ENCODE results near the gene GRB10.
A peak's percentile ranks its signal among the peaks of the same experiment; 100 is the strongest.

The GRB10 gene

DNA sequence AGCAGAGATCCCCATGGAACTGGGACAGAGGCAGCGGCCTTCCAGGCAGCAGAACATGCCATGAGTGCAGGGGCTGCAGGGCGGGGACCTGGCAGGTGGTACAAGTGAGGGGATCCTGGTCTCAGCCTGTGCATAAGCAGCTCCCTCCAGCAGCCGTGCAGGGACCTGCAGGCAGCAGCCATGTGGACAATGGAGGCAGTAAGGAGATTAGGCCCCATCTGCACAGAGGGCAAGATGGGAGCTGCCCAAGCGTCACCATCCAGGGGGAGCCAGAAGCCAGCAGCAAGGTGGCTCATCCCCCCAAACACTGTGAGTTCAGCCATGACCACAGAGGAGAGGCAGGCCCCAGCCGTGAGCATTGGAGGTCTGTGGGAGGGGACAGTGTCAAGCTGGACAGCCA is 220.6 kb downstream of the GRB10 start:
- H3K9ac ChIP-seq = no peak overlapping the region
- H4K20me1 ChIP-seq = 0 out of 22 replicates have a peak, but pooled peaks cover 0 to 4% (median 0%) of the 10 kb centered on the region in 11 experiments
- no peaks in the 10 kb centered on the region for H3K9me3 ChIP-seq (replicated peaks in 1 of 11)
- no peak for TF ChIP-seq Cebpa-rat (IDR thresholded peaks at IDR 0.05)
- H3K27me3 ChIP-seq = no peaks in the 10 kb centered on the region
- H3K4me2 ChIP-seq = no peak overlapping the region
- H3K4me3 ChIP-seq = no peak overlapping the region
- peaks cover 0 to 13% (median 10%) of the 10 kb centered on the region in 10 experiments; a peak in 11 of 20 replicates for H3K4me1 ChIP-seq
- H3K27ac ChIP-seq = no peak overlapping the region
- H3K36me3 ChIP-seq = no peaks in the 10 kb centered on the region

DNA sequence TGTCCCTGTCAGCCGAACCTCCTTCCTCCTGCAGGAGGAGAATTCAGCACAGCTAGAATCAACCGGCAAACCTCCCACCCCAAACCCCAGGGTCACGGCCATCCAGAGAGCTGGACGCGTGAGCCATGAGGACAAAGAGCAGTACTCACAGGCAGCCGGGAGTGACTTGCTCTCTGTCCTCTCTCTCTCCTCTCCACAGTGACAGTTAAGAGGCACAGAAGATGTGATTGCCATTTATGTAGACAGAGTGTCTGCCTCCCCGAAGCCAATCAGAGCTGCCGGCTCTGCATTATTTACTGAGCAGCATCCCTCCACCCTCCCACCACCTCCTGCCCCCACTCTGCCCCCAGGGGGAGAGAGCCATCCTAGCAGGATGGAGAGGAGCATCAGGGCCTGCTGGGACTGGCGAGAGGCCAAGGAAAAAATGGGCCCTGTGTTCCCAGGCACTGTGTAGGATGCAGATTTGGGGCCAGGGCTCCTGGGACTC is 221.8 kb downstream of the GRB10 start:
- Histone ChIP-seq H3K4me1 (peaks cover 0 to 13% (median 10%) of the 10 kb centered on the region in 10 experiments; a peak in 11 of 20 replicates), H3K9me3 (replicated peaks in 1 of 11) (no peaks in the 10 kb centered on the region), H3K36me3 (no peaks in the 10 kb centered on the region), H3K27ac (no peak overlapping the region), H3K27me3 (no peaks in the 10 kb centered on the region), H3K4me3 (no peak overlapping the region), H4K20me1 (peaks cover 0 to 4% (median 0%) of the 10 kb centered on the region in 11 experiments; a peak in 2 of 22 replicates), H3K9ac (no peak overlapping the region), H3K4me2 (no peak overlapping the region)
- TF ChIP-seq Cebpa-rat (IDR thresholded peaks at IDR 0.05) = no peak

DNA sequence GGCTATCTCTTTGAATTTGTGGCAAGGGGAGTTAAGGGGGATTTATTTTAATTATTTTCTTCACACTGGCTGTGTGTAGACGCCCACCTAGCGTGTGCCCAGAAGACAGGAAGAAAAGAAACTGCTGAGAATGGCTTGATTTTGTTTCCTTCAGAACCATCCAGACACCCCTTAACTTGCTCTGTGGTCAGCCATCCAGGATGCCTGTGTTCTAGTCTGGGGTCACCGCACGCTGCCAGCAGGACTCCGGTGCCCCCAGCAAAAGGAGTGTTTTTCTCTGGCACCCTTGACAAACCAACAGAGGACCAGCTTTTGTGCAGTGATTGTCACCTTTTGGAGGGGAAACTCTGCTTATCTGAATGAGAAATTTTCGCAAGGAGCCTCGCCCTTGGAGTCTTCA is 222.8 kb downstream of the GRB10 start:
- no peak for TF ChIP-seq Cebpa-rat (IDR thresholded peaks at IDR 0.05)
- Histone ChIP-seq H4K20me1 (peaks cover 0 to 4% (median 0%) of the 10 kb centered on the region in 11 experiments; a peak in 2 of 22 replicates), H3K9me3 (replicated peaks in 1 of 11) (no peaks in the 10 kb centered on the region), H3K27ac (no peak overlapping the region), H3K36me3 (no peaks in the 10 kb centered on the region), H3K27me3 (no peaks in the 10 kb centered on the region), H3K4me3 (no peak overlapping the region), H3K4me1 (peaks cover 0 to 13% (median 10%) of the 10 kb centered on the region in 10 experiments; a peak in 11 of 20 replicates), H3K9ac (no peak overlapping the region), H3K4me2 (no peak overlapping the region)

DNA sequence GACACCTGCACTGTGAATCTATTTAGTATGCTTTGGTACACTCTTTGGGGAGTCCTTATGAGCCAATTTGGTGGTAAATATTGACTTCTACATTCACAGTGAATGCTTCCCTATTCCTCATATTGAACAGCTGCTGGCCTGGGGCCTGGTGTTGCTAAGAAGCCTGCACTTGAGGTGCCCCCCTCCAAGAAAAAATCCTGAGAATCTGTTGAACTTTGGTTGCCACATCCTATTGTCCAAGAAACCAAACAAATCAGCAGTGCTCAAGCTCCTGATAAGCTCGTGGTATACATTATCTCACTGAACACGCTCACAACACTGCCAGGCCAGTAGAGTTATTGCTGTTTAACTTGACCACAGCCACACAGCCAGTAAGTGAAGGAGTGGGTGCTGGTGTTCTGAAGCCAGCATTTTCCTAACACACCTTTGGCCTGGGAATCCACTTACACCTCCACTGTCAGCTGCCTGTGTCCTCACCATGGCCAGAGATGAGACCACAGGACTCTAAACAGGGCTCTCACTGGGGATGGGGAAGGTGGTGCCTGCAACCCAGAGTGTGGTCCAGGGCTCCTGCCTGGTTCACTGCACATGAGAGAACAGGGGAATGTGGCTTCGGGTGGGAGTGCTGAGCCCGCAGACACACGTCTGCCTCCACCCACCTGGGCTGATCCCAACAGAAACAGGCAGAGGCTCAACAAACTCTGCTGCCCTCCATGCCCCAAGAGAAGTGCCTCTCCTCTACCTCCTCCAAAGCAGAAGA is 224.2 kb downstream of the GRB10 start:
- Histone ChIP-seq H3K27me3 (no peaks in the 10 kb centered on the region), H3K4me3 (no peak overlapping the region), H3K27ac (no peak overlapping the region), H4K20me1 (peaks cover 0 to 4% (median 0%) of the 10 kb centered on the region in 11 experiments; a peak in 2 of 22 replicates), H3K4me1 (peaks cover 0 to 13% (median 10%) of the 10 kb centered on the region in 10 experiments; a peak in 11 of 20 replicates), H3K36me3 (no peaks in the 10 kb centered on the region), H3K4me2 (peak overlapping the region in 7 of 11 experiments; percentile 8 to 57 (median 49); a peak in 12 of 22 replicates), H3K9ac (no peak overlapping the region), H3K9me3 (replicated peaks in 1 of 11) (no peaks in the 10 kb centered on the region)
- TF ChIP-seq Cebpa-rat (IDR thresholded peaks at IDR 0.05) = no peak

DNA sequence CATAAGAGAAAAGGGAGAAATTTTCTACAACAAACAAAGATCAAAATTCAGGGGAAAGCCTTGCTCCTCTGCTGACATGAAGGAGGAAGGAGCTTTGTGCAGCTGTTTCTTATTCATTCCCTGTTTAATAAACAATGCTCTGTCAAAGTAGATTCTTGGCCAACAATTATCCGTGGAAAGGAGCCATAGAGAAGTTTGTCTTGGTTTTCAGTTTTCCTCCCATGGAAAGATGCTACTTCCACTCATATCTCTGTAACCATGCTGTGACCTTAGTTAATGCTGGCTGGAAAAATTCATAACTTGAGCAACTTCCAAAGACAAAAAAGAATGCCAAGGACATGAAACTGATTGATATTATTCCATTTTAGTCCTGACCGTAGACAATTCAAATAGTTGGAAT is 225.6 kb downstream of the GRB10 start:
- Histone ChIP-seq H3K36me3 (no peaks in the 10 kb centered on the region), H3K9me3 (replicated peaks in 1 of 11) (no peaks in the 10 kb centered on the region), H3K4me2 (no peak overlapping the region), H3K27me3 (no peaks in the 10 kb centered on the region), H4K20me1 (peaks cover 0 to 2% (median 0%) of the 10 kb centered on the region in 11 experiments; a peak in 2 of 22 replicates), H3K9ac (no peak overlapping the region), H3K27ac (no peak overlapping the region), H3K4me1 (peaks cover 0 to 13% (median 10%) of the 10 kb centered on the region in 10 experiments; a peak in 11 of 20 replicates), H3K4me3 (no peak overlapping the region)
- no peak for TF ChIP-seq Cebpa-rat (IDR thresholded peaks at IDR 0.05)

DNA sequence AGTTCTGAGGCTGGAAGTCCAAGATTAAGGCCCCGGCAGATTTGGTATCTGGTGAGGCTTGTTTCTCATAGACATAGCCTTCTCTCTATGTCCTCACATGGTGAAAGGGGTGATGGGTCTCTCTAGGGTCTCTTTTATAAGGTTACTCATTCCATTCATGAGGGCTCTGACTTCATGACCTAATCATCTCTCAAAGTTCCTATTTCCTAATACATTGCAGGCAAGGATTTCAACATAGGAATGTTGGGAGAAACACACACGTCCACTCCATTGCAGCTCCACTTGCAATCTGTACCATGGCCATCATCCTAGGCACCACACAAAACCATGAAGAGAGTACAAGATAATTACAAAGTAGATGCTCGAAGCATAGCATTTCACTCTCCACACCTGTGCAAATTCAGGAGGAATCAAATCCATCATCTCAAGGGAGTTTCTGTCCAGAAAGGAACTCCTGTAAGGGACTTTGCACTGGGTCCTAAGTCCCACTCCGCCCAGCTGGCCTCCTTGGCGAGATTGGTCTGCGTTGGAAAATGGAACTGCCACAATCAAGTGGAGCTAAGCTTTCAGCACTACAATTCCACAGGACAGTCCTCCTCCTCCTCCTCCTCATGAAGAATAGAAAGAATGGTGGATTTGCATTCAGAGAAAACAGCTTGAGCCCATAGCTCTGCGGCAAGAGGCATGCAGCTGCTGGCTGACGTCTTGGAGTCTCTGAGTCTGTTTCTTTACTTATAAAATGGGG is 226.3 kb downstream of the GRB10 start:
- Histone ChIP-seq H3K4me2 (no peak overlapping the region), H3K36me3 (no peaks in the 10 kb centered on the region), H3K4me3 (no peak overlapping the region), H3K27me3 (no peaks in the 10 kb centered on the region), H3K4me1 (peaks cover 0 to 13% (median 10%) of the 10 kb centered on the region in 10 experiments; a peak in 11 of 20 replicates), H3K9me3 (replicated peaks in 1 of 11) (no peaks in the 10 kb centered on the region), H3K9ac (no peak overlapping the region), H4K20me1 (no peaks in the 10 kb centered on the region; a peak in 2 of 22 replicates), H3K27ac (no peak overlapping the region)
- TF ChIP-seq Cebpa-rat (IDR thresholded peaks at IDR 0.05) = no peak

DNA sequence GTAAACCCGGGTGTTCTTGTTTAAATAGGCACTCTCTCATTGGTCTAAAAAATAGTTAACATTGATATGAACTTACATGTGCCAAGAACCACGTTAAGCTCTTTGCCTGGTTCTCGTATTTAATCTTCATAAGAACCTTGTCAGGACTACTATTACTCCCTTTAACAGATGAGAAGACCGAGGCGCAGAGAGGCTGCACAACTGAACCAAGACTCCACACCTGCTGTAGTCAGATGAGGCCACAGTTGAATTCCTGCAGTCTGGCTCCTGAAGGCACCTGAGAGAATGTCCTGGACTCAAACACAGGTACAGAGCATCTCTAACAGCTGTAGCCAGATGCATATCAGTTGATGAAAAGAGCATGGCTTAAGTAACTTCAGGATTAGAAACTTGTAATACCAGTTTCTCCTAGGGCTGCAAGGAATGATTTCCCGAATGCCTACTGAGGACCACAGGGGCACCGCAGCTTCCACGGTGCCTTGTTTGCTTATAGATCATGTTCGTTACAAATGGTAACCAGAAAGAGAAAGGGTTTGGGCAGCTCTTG is 227.0 kb downstream of the GRB10 start:
- no peaks in the 10 kb centered on the region; a peak in 2 of 22 replicates for H4K20me1 ChIP-seq
- no peaks in the 10 kb centered on the region for H3K36me3 ChIP-seq
- no peak overlapping the region for H3K4me3 ChIP-seq
- no peak overlapping the region for H3K9ac ChIP-seq
- H3K4me1 ChIP-seq = peaks cover 0 to 13% (median 10%) of the 10 kb centered on the region in 10 experiments; a peak in 11 of 20 replicates
- H3K4me2 ChIP-seq = no peak overlapping the region
- no peak for TF ChIP-seq Cebpa-rat (IDR thresholded peaks at IDR 0.05)
- no peak overlapping the region for H3K27ac ChIP-seq
- H3K27me3 ChIP-seq = no peaks in the 10 kb centered on the region
- H3K9me3 ChIP-seq (replicated peaks in 1 of 11) = no peaks in the 10 kb centered on the region

DNA sequence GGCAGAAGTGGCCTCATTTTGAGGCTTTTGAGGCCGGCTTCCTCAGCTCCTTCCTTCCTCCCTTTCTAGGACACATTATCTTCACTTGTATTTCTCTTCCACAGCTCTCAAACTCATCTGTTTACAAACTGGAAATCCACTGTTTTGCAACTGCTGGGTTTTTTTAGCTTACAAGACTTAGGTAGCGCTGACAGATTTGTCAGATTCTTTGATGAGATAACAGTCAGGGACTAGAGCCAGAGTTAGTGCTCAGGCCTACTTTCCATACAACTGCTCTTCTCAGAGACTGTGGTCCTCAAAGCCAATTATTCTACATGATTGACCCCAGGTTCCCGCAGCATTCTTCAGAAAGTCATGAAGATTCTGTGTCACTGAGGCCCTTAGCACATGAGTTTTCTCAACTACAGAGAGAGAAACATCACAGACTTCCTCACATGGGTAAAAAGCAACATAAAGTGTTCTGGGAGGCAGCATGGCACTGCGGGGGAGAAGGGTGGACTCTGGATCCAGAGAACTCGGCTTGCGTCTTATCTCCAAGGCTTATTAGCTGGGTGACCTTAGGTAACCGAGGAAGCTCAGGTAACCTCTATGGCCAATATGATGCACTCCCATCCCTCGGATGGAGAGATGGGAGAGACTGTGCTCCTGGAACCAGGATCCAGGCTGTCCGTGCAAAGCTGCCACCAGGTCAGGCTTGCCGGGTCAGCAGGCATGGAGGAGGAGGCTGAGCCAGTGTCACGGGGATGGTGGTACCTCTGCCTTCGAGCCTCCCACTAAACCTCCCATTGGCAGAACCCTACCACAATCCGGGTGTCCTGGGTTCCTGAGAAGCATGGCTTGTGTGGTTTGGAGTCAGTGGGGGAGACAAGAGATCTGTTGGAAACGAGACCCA is 228.0 kb downstream of the GRB10 start:
- Histone ChIP-seq H3K4me2 (no peak overlapping the region), H3K9me3 (replicated peaks in 1 of 11) (no peaks in the 10 kb centered on the region), H3K4me1 (peaks cover 0 to 13% (median 10%) of the 10 kb centered on the region in 10 experiments; a peak in 11 of 20 replicates), H3K4me3 (no peak overlapping the region), H3K27me3 (no peaks in the 10 kb centered on the region), H3K27ac (no peak overlapping the region), H3K9ac (no peak overlapping the region), H4K20me1 (no peaks in the 10 kb centered on the region; a peak in 2 of 22 replicates), H3K36me3 (no peaks in the 10 kb centered on the region)
- TF ChIP-seq Cebpa-rat (IDR thresholded peaks at IDR 0.05) = no peak
